HG02885 (cell line): Measurements from ENCODE around the gene MCRIP2.

Experiments
- ATAC-seq: cut with Tn5 transposase; IDR thresholded peaks from one replicate; pipeline ENCODE4 v1.9.1; 2021; ENCODE audit warnings: mild to moderate bottlenecking; ENCODE audit not compliant: unreplicated experiment, poor library complexity

MCRIP2 gene

GRCh38 chr16:616733-617586 lies 24.7 kb upstream of the MCRIP2 start:
- ATAC-seq, result no peak

- no peak for ATAC-seq
Observed at GRCh38 chr16:617855-618254, 23.8 kb upstream of the MCRIP2 start.

GRCh38 chr16:619476-620100 lies 22.0 kb upstream of the MCRIP2 start:
- ATAC-seq, result no peak

- ATAC-seq, result no peak
Observed at GRCh38 chr16:620700-621525, 20.7 kb upstream of the MCRIP2 start.

- ATAC-seq, result no peak
Observed at GRCh38 chr16:621526-622105, 20.0 kb upstream of the MCRIP2 start.

GRCh38 chr16:622920-623280 lies 18.7 kb upstream of the MCRIP2 start:
- no peak for ATAC-seq

GRCh38 chr16:624526-625070 lies 17.0 kb upstream of the MCRIP2 start:
- ATAC-seq, result no peak

GRCh38 chr16:625117-625976 lies 16.3 kb upstream of the MCRIP2 start:
- ATAC-seq, result no peak

GRCh38 chr16:625977-626765 lies 15.5 kb upstream of the MCRIP2 start:
- no peak for ATAC-seq

GRCh38 chr16:626787-627453 lies 14.7 kb upstream of the MCRIP2 start:
- ATAC-seq, result no peak

- no peak for ATAC-seq
Observed at GRCh38 chr16:627454-628239, 14.0 kb upstream of the MCRIP2 start.

- ATAC-seq, result no peak
Observed at GRCh38 chr16:628321-629061, 13.1 kb upstream of the MCRIP2 start.

GRCh38 chr16:629185-629832 lies 12.3 kb upstream of the MCRIP2 start:
- ATAC-seq, result no peak

GRCh38 chr16:629833-630248 lies 11.8 kb upstream of the MCRIP2 start:
- no peak for ATAC-seq

- no peak for ATAC-seq
Observed at GRCh38 chr16:630249-630814, 11.3 kb upstream of the MCRIP2 start.

GRCh38 chr16:630815-631405 lies 10.7 kb upstream of the MCRIP2 start, which contains the start of gene WFIKKN1:
TSS of gene WFIKKN1 (plus strand) at chr16:630985. CDS start at chr16:631254, 269 bp downstream.
- no peak for ATAC-seq
